Measurements from ENCODE around the gene ZNF215. TPM values are rescaled to one million over a fixed set of nuclear protein-coding genes. Genes with fewer than 3 reads are reported as not detected.

Gene ZNF215
- total and polyA plus RNA-seq, 2 of the 8 experiments (the other 6 are each of a cell fraction or from before 2014, with no cell fraction given): 6.4 to 17.9 TPM

GRCh38 chr11:6888830-6889229 is 37.4 kb upstream of the ZNF215 start:
- no peaks in the 10 kb centered on the region for H3K4me1 ChIP-seq (replicated peaks in 1 of 4; ENCODE audit: control insufficient read depth in 3 of 4, insufficient read depth in 4 of 4, low read length in 3 of 4)
- no peak overlapping the region for H2AFZ ChIP-seq (ENCODE audit: low read length)
- H4K20me1 ChIP-seq (replicated peaks in 1 of 2; ENCODE audit: control insufficient read depth in 1 of 2, insufficient read depth in 2 of 2, low read length in 2 of 2): no peaks in the 10 kb centered on the region
- H3K79me1 ChIP-seq (ENCODE audit: low read depth, low read length): no peaks in the 10 kb centered on the region
- 92% methylated on average over 4 of the region's 4 CpGs; no CpG with 5 or more reads in 1 of the 2 experiments for WGBS, 2 experiments (ENCODE audit: extremely low coverage in 1 of 2, insufficient coverage in 1 of 2, insufficient read length in 1 of 2, insufficient replicate concordance in 2 of 2, low coverage in 1 of 2, low lambda C conversion rate in 2 of 2, missing lambda C conversion rate in 1 of 2)
- H4K5ac ChIP-seq (ENCODE audit: insufficient read length, low read depth, low read length): no peak overlapping the region
- H2BK20ac ChIP-seq (ENCODE audit: low read length): no peak overlapping the region
- H3K9ac ChIP-seq (replicated peaks in 1 of 4; ENCODE audit: extremely low read depth in 1 of 4, low read depth in 3 of 4, low read length in 3 of 4): no peak overlapping the region
- no peak overlapping the region for H3K14ac ChIP-seq (ENCODE audit: insufficient read length)
- H2BK120ac ChIP-seq (replicated peaks; ENCODE audit: low read depth, low read length): no peak overlapping the region
- POLR2A ChIA-PET (ENCODE audit: partially characterized antibody): interaction anchor here (1.5 kb wide), 1 partner anchor 38 kb away, joined by 4 read pairs; the partner anchor contains the start of gene ZNF215
- FAIRE-seq: no peak
- H3K4me2 ChIP-seq (ENCODE audit: insufficient read depth in 1 of 2, low read depth in 2 of 2, low read length in 2 of 2): no peak overlapping the region
- H3K27me3 ChIP-seq (replicated peaks in 1 of 4; ENCODE audit: control insufficient read depth in 3 of 4, extremely low read depth in 1 of 4, insufficient read depth in 3 of 4, low read length in 3 of 4): no peaks in the 10 kb centered on the region
- no peak overlapping the region for H3K18ac ChIP-seq (ENCODE audit: extremely low read depth, low read length)
- no peak overlapping the region for H3K27ac ChIP-seq (ENCODE audit: low read depth, low read length)
- H2BK5ac ChIP-seq (ENCODE audit: low read depth, low read length): no peak overlapping the region
- TF ChIP-seq KDM1A (IDR thresholded peaks at IDR 0.05; ENCODE audit: borderline replicate concordance, low read length) (peak; percentile 49; the same call in 1 of the 2 replicates), RNF2 (IDR thresholded peaks at IDR 0.05; ENCODE audit: borderline replicate concordance, low read depth, low read length, missing control alignments, poor library complexity, severe bottlenecking) (no peak)
- H3K36me3 ChIP-seq (ENCODE audit: control insufficient read depth in 2 of 4, insufficient read depth in 4 of 4, low read length in 3 of 4): no peaks in the 10 kb centered on the region
- H4K8ac ChIP-seq (ENCODE audit: extremely low read depth, insufficient read depth, low read length): no peak overlapping the region
- H3K9me3 ChIP-seq (ENCODE audit: insufficient read depth in 2 of 2, low read depth in 1 of 2, low read length in 1 of 2): no peaks in the 10 kb centered on the region
- CTCF ChIA-PET (ENCODE audit: partially characterized antibody): interaction anchor here (0.6 to 2.3 kb wide), 7 partner anchors 21 to 638 kb away, joined by 3 to 9 read pairs (median 3); no protein-coding TSS in a partner anchor
- H4K91ac ChIP-seq (replicated peaks; ENCODE audit: insufficient read length, low read length): no peak overlapping the region
- DNase-seq (ENCODE audit: low read depth in 1 of 2, low spot score in 2 of 2): no peak
- no peak overlapping the region for H3K4me3 ChIP-seq (ENCODE audit: extremely low read depth in 1 of 4, insufficient read depth in 2 of 4, low read depth in 3 of 4, low read length in 4 of 4)
- H2BK12ac ChIP-seq (ENCODE audit: low read depth, low read length): no peak overlapping the region
- no peak overlapping the region for H3K23ac ChIP-seq (ENCODE audit: insufficient read length)
- no peak overlapping the region for H2AK5ac ChIP-seq (ENCODE audit: low read depth, low read length)
- H3K79me2 ChIP-seq (ENCODE audit: control insufficient read depth in 1 of 2, insufficient read depth in 2 of 2, low read length in 2 of 2): no peaks in the 10 kb centered on the region
- no peaks in the 10 kb centered on the region for H3K23me2 ChIP-seq (ENCODE audit: low read depth, low read length)
- no peak overlapping the region for H3K56ac ChIP-seq (replicated peaks; ENCODE audit: insufficient read length, low read depth, low read length)
- no peak overlapping the region for H2BK15ac ChIP-seq (ENCODE audit: low read length)
- no peak overlapping the region for H3K4ac ChIP-seq (replicated peaks; ENCODE audit: insufficient read length, low read depth, low read length)

Data from H1 (cell line).